Adrenal gland (tissue), 5 donors: ENCODE measurements around the gene GSTCD.

Source experiments
- CTCF ChIP-seq, 6 experiments: fragments of 450-650 bp in 4 of 6; fragments of 200-600 bp in 2 of 6; sonication (generic) in 1 of 6; IDR thresholded peaks; 1 replicate in 5 of 6; 2 replicates in 1 of 6; pipeline versions ENCODE4 v1.5.1 to v1.8.0; 2016 to 2021; ENCODE audit warnings: antibody characterized with exemption in 6 of 6, mild to moderate bottlenecking in 2 of 6, moderate library complexity in 1 of 6
- POLR2A ChIP-seq, 2 donors: fragments of 450-650 bp; IDR thresholded peaks; one replicate each; pipeline ENCODE4 v1.6.1; 2017; ENCODE audit warnings: antibody characterized with exemption in 2 of 2, mild to moderate bottlenecking in 2 of 2, moderate library complexity in 1 of 2
- donor health status: DM: no; HTN: no; CAD: no.

GRCh38 chr4:105896461-105896942, 187.9 kb downstream of the GSTCD start:
- no peak for TF ChIP-seq CTCF (IDR thresholded peaks at IDR 0.05)
- TF ChIP-seq POLR2A (IDR thresholded peaks at IDR 0.05), result no peak
